H1 (cell line): ENCODE measurements around the gene TOB2. TPM values are rescaled to one million over a fixed set of nuclear protein-coding genes. Genes with fewer than 3 reads are reported as not detected.

ENCODE experiments used
- CTCF ChIA-PET: fragments of 300-600 bp; sonication (Branson Sonifier 250); formaldehyde crosslinking; loops from one replicate; lab custom pipeline; 2021; ENCODE audit not compliant: partially characterized antibody; lab: Charles Lee
- POLR2A ChIA-PET: fragments of 300-600 bp; sonication (Branson Sonifier 250); formaldehyde crosslinking; loops from one replicate; lab custom pipeline; 2021; ENCODE audit warnings: inconsistent platforms; ENCODE audit not compliant: partially characterized antibody; lab: Charles Lee
- DNase-seq, 2 experiments: peaks; one replicate each; pipeline versions ENCODE4 v3.0.0 to v3.0.0-alpha.2; 2010 to 2022; ENCODE audit warnings: low spot score in 2 of 2, low read depth in 1 of 2, mixed read lengths in 1 of 2
- FAIRE-seq: peaks from 2 replicates; lab custom pipeline; 2011; peaks lifted over from hg19 to GRCh38; lab: Jason Lieb, UNC
- H2AFZ ChIP-seq: 2 replicates; pipeline ENCODE4 v1.8.1; 2012; ENCODE audit warnings: low read length, inconsistent platforms
- H2AK5ac ChIP-seq: 2 replicates; pipeline ENCODE4 v1.6.1; 2013; ENCODE audit warnings: low read depth, low read length
- H2BK120ac ChIP-seq: replicated peaks from 2 replicates; pipeline ENCODE3; 2013; ENCODE audit warnings: low read depth, low read length, inconsistent platforms
- H2BK12ac ChIP-seq: 2 replicates; pipeline ENCODE4 v1.6.1; 2013; ENCODE audit warnings: low read depth, low read length
- H2BK15ac ChIP-seq: 2 replicates; pipeline ENCODE4 v1.6.1; 2013; ENCODE audit warnings: low read length
- H2BK20ac ChIP-seq: 2 replicates; pipeline ENCODE4 v1.6.1; 2013; ENCODE audit warnings: low read length
- H2BK5ac ChIP-seq: 2 replicates; pipeline ENCODE4 v1.6.1; 2013; ENCODE audit warnings: low read depth, low read length
- H3K14ac ChIP-seq: 2 replicates; pipeline ENCODE4 v1.6.1; 2013; ENCODE audit warnings: inconsistent platforms; ENCODE audit not compliant: insufficient read length
- H3K18ac ChIP-seq: 2 replicates; pipeline ENCODE4 v1.6.1; 2013; ENCODE audit warnings: low read length; ENCODE audit errors: extremely low read depth
- H3K23ac ChIP-seq: 2 replicates; pipeline ENCODE4 v1.6.1; 2013; ENCODE audit warnings: inconsistent platforms; ENCODE audit not compliant: insufficient read length
- H3K23me2 ChIP-seq: 2 replicates; pipeline ENCODE4 v1.6.1; 2013; ENCODE audit warnings: low read depth, low read length
- H3K27ac ChIP-seq: 2 replicates; pipeline ENCODE4 v1.6.1; 2011; ENCODE audit warnings: low read depth, low read length, inconsistent platforms
- H3K27me3 ChIP-seq, 4 experiments: replicated peaks in 1 of 4; 1 replicate in 1 of 4; 2 replicates in 3 of 4; pipeline versions ENCODE4 v1.6.1 to v1.8.1; 2011 to 2013; ENCODE audit warnings: low read length in 3 of 4, mild to moderate bottlenecking in 3 of 4, inconsistent platforms in 2 of 4, mixed read lengths in 2 of 4, moderate library complexity in 1 of 4; ENCODE audit not compliant: control insufficient read depth in 3 of 4, insufficient read depth in 3 of 4; ENCODE audit errors: extremely low read depth in 1 of 4
- H3K36me3 ChIP-seq, 4 experiments: 2 replicates each; pipeline versions ENCODE4 v1.6.1 to v1.8.1; 2011 to 2013; ENCODE audit warnings: mild to moderate bottlenecking in 4 of 4, low read length in 3 of 4, moderate library complexity in 2 of 4, control low read depth in 1 of 4, inconsistent platforms in 1 of 4; ENCODE audit not compliant: insufficient read depth in 4 of 4, control insufficient read depth in 2 of 4
- H3K4ac ChIP-seq: replicated peaks from 2 replicates; pipeline ENCODE3; 2013; ENCODE audit warnings: low read length, low read depth, mixed read lengths, inconsistent platforms; ENCODE audit not compliant: insufficient read length
- H3K4me1 ChIP-seq, 4 experiments: replicated peaks in 1 of 4; 1 replicate in 1 of 4; 2 replicates in 3 of 4; pipeline versions ENCODE4 v1.6.1 to v1.8.1; 2011 to 2013; ENCODE audit warnings: low read length in 3 of 4, inconsistent platforms in 2 of 4, mixed read lengths in 1 of 4; ENCODE audit not compliant: insufficient read depth in 4 of 4, control insufficient read depth in 3 of 4
- H3K4me2 ChIP-seq, 2 experiments: 2 replicates each; pipeline versions ENCODE4 v1.6.1 to v1.8.1; 2011 to 2013; ENCODE audit warnings: low read depth in 2 of 2, low read length in 2 of 2, control low read depth in 1 of 2, inconsistent platforms in 1 of 2, mild to moderate bottlenecking in 1 of 2; ENCODE audit not compliant: insufficient read depth in 1 of 2
- H3K4me3 ChIP-seq, 4 experiments: fragments of 200-600, 300-600 bp in 1 of 4; sonication (generic), shearing (Covaris generic), sonication (Bioruptor Twin) in 1 of 4; 2 replicates each; pipeline versions ENCODE4 v1.5.1 to v1.8.1; 2011 to 2016; ENCODE audit warnings: low read length in 4 of 4, low read depth in 3 of 4, control low read depth in 2 of 4, inconsistent platforms in 2 of 4, mild to moderate bottlenecking in 2 of 4, mixed read lengths in 1 of 4, moderate library complexity in 1 of 4; ENCODE audit not compliant: insufficient read depth in 2 of 4; ENCODE audit errors: extremely low read depth in 1 of 4
- H3K56ac ChIP-seq: replicated peaks from 2 replicates; pipeline ENCODE3; 2013; ENCODE audit warnings: low read depth, mild to moderate bottlenecking, mixed read lengths, low read length, inconsistent platforms; ENCODE audit not compliant: insufficient read length
- H3K79me1 ChIP-seq: 2 replicates; pipeline ENCODE4 v1.6.1; 2013; ENCODE audit warnings: low read depth, low read length, control low read depth
- H3K79me2 ChIP-seq, 2 experiments: 2 replicates each; pipeline versions ENCODE4 v1.6.1 to v1.8.1; 2012 to 2013; ENCODE audit warnings: low read length in 2 of 2, mild to moderate bottlenecking in 2 of 2, inconsistent platforms in 1 of 2; ENCODE audit not compliant: insufficient read depth in 2 of 2, control insufficient read depth in 1 of 2
- H3K9ac ChIP-seq, 4 experiments: replicated peaks in 1 of 4; 1 replicate in 1 of 4; 2 replicates in 3 of 4; pipeline versions ENCODE4 v1.6.1 to v1.8.1; 2011 to 2013; ENCODE audit warnings: low read depth in 3 of 4, low read length in 3 of 4, control low read depth in 2 of 4, mild to moderate bottlenecking in 2 of 4, moderate library complexity in 2 of 4, inconsistent platforms in 1 of 4; ENCODE audit errors: extremely low read depth in 1 of 4
- H3K9me3 ChIP-seq, 2 experiments: 2 replicates each; pipeline versions ENCODE4 v1.6.1 to v1.8.1; 2012 to 2013; ENCODE audit warnings: mild to moderate bottlenecking in 2 of 2, moderate library complexity in 2 of 2, control low read depth in 1 of 2, inconsistent platforms in 1 of 2, low read depth in 1 of 2, low read length in 1 of 2, mixed read lengths in 1 of 2; ENCODE audit not compliant: insufficient read depth in 2 of 2
- H4K20me1 ChIP-seq, 2 experiments: replicated peaks in 1 of 2; 2 replicates each; pipeline versions ENCODE3 to v1.8.1; 2011 to 2013; ENCODE audit warnings: inconsistent platforms in 2 of 2, low read length in 2 of 2, mild to moderate bottlenecking in 1 of 2; ENCODE audit not compliant: insufficient read depth in 2 of 2, control insufficient read depth in 1 of 2
- H4K5ac ChIP-seq: 2 replicates; pipeline ENCODE4 v1.6.1; 2013; ENCODE audit warnings: low read length, low read depth, mixed read lengths, inconsistent platforms; ENCODE audit not compliant: insufficient read length
- H4K8ac ChIP-seq: 2 replicates; pipeline ENCODE4 v1.8.0; 2013; ENCODE audit warnings: mild to moderate bottlenecking, moderate library complexity, low read length, inconsistent platforms; ENCODE audit not compliant: insufficient read depth; ENCODE audit errors: extremely low read depth
- H4K91ac ChIP-seq: replicated peaks from 2 replicates; pipeline ENCODE3; 2013; ENCODE audit warnings: low read length, mixed read lengths, inconsistent platforms; ENCODE audit not compliant: insufficient read length
- EP300 ChIP-seq, 2 experiments: IDR thresholded peaks; 1 replicate in 1 of 2; 2 replicates in 1 of 2; pipeline ENCODE4 v1.6.1; 2011 to 2012; ENCODE audit warnings: low read depth in 2 of 2, low read length in 2 of 2, mild to moderate bottlenecking in 2 of 2, borderline replicate concordance in 1 of 2, inconsistent platforms in 1 of 2, moderate library complexity in 1 of 2
- JUN ChIP-seq: IDR thresholded peaks from 2 replicates; pipeline ENCODE4 v1.6.1; 2011; ENCODE audit warnings: low read depth, mild to moderate bottlenecking, improper control_type of control experiment, low read length
- KDM1A ChIP-seq: fragments of 200-600, 300-600 bp; sonication (generic); IDR thresholded peaks from 2 replicates; pipeline ENCODE4 v1.7.1; 2016; ENCODE audit warnings: mild to moderate bottlenecking, low read length, borderline replicate concordance
- SUZ12 ChIP-seq: fragments of 200-600 bp; sonication (generic); IDR thresholded peaks from 2 replicates; pipeline ENCODE4 v1.6.1; 2012; ENCODE audit warnings: mild to moderate bottlenecking, inconsistent platforms, low read length, moderate library complexity, mixed read lengths
- WGBS, 2 experiments: shearing (Covaris generic) in 1 of 2; methylation state at CpG; one replicate each; pipeline versions ENCODE4 v1.1.6 to v1.1.7; 2013 to 2015; ENCODE audit warnings: low lambda C conversion rate in 2 of 2, mixed read lengths in 2 of 2, inconsistent platforms in 1 of 2, low coverage in 1 of 2, missing lambda C conversion rate in 1 of 2; ENCODE audit not compliant: insufficient replicate concordance in 2 of 2, insufficient coverage in 1 of 2, insufficient read length in 1 of 2; ENCODE audit errors: extremely low coverage in 1 of 2, missing lambda C conversion rate in 1 of 2; 5-methylcytosine and 5-hydroxymethylcytosine counted together
- polyA plus RNA-seq, 7 experiments: library from polyadenylated mRNA; depleted of rRNA in 3 of 7; stranded (reverse) in 5 of 7; unstranded in 2 of 7; fragments of >200 nt in 5 of 7; fragments of 200-250 nt in 2 of 7; gene quantifications; 1 replicate in 5 of 7; 2 replicates in 1 of 7; 4 replicates in 1 of 7; pipeline versions ENCODE4 v1.2.1 to v1.2.3, GENCODE V29; 2011 to 2013; ENCODE audit warnings: missing spikeins in 2 of 7, mixed read lengths in 2 of 7
- total RNA-seq: library from RNA; stranded (reverse); fragmentation: NEBNext Ultra II Directional; extraction: Animal tissue kit (Norgen Biotek cat#: 25700); gene quantifications from 2 replicates; pipeline ENCODE4 v1.2.1, GENCODE V29; 2021

Gene TOB2
- total and polyA plus RNA-seq, 2 of the 8 experiments (the other 6 are each of a cell fraction or from before 2014, with no cell fraction given): 27.0 to 54.1 TPM

- Histone ChIP-seq H3K9ac (no peak overlapping the region), H2BK120ac (no peak overlapping the region), H2BK5ac (no peak overlapping the region), H3K79me1 (no peaks in the 10 kb centered on the region), H3K4me2 (no peak overlapping the region), H3K27ac (no peak overlapping the region), H3K23ac (no peak overlapping the region), H3K4me1 (peaks cover 0 to 8% (median 2%) of the 10 kb centered on the region in 4 experiments; a peak in 5 of 7 replicates), H2AFZ (no peak overlapping the region), H3K14ac (no peak overlapping the region), H3K36me3 (no peaks in the 10 kb centered on the region), H3K56ac (no peak overlapping the region), H4K5ac (no peak overlapping the region), H2BK15ac (no peak overlapping the region), H3K27me3 (no peaks in the 10 kb centered on the region), H4K8ac (no peak overlapping the region), H3K9me3 (no peaks in the 10 kb centered on the region), H2BK20ac (no peak overlapping the region), H4K20me1 (no peaks in the 10 kb centered on the region), H3K23me2 (no peaks in the 10 kb centered on the region), H2BK12ac (no peak overlapping the region), H3K18ac (no peak overlapping the region), H3K79me2 (no peaks in the 10 kb centered on the region), H3K4me3 (no peak overlapping the region), H4K91ac (no peak overlapping the region), H2AK5ac (no peak overlapping the region), H3K4ac (no peak overlapping the region)
- TF ChIP-seq JUN (no peak), KDM1A (0 out of 2 replicates have a peak, but pooled peaks have one; percentile 10), SUZ12 (no peak), EP300 (IDR thresholded peaks at IDR 0.05; ENCODE audit: borderline replicate concordance in 1 of 2, low read depth in 2 of 2, low read length in 2 of 2) (no peak)
- WGBS, 2 experiments: 90% methylated on average over 3 of the region's 3 CpGs; no CpG with 5 or more reads in 1 of the 2 experiments
- DNase-seq (no peak), FAIRE-seq (no peak)
- ChIA-PET CTCF (interaction anchor here (0.5 to 15.8 kb wide), 6 partner anchors 32 to 190 kb away, joined by 3 to 269 read pairs (median 4); no protein-coding TSS in a partner anchor), POLR2A (interaction anchor here (0.7 to 9.8 kb wide), 6 partner anchors 11 to 221 kb away, joined by 3 to 106 read pairs (median 4); partner anchors contain the start of genes TEF and TOB2)
These were observed 39.2 kb downstream of the TOB2 start for GRCh38 chr22:41407433-41407832.
